ENCODE data around the gene NAGA.
"Not testable (repeated sequence)": the region's sequence is repeated elsewhere in the genome, so short reads cannot be mapped to it uniquely, and the experiment has no call there.

The NAGA gene

GRCh38 chr22:42074846-42075676 lies 4.4 kb upstream of the NAGA start:
- no peak for DNase-seq

- peak; percentile 21 for DNase-seq
Measured at GRCh38 chr22:42074132-42074811, 3.7 kb upstream of the NAGA start, which contains the start of gene PHETA2. Gene PHETA2 (plus strand): TSS chr22:42074248. CDS start chr22:42077294, 3,046 bp downstream.

- no peak for DNase-seq
Measured at GRCh38 chr22:42073621-42074041, 3.0 kb upstream of the NAGA start.

- no peak for DNase-seq
Measured at GRCh38 chr22:42072606-42073330, 2.2 kb upstream of the NAGA start.

- not testable (repeated sequence) for DNase-seq
Measured at GRCh38 chr22:42071508-42071907, 896 bp upstream of the NAGA start.

- no peak for DNase-seq
Measured at GRCh38 chr22:42069801-42070516, 653 bp downstream of the NAGA start.

GRCh38 chr22:42068291-42068690 lies 2.3 kb downstream of the NAGA start:
- no peak for DNase-seq

GRCh38 chr22:42067671-42068251 lies 2.9 kb downstream of the NAGA start:
- no peak for DNase-seq

- DNase-seq = no peak
Measured at GRCh38 chr22:42066937-42067336, 3.7 kb downstream of the NAGA start.

- DNase-seq = no peak
Measured at GRCh38 chr22:42066126-42066761, 4.4 kb downstream of the NAGA start.

- no peak for DNase-seq
Measured at GRCh38 chr22:42065438-42066125, 5.0 kb downstream of the NAGA start.

- no peak for DNase-seq
Measured at GRCh38 chr22:42064629-42065028, 6.0 kb downstream of the NAGA start.

- no peak for DNase-seq
Measured at GRCh38 chr22:42062506-42063170, 8.0 kb downstream of the NAGA start.

- DNase-seq = no peak
Measured at GRCh38 chr22:42061041-42061440, 9.6 kb downstream of the NAGA start.

- DNase-seq = no peak
Measured at GRCh38 chr22:42060489-42060888, 10.1 kb downstream of the NAGA start.

- DNase-seq = no peak
Measured at GRCh38 chr22:42056757-42057511, 13.7 kb downstream of the NAGA start.

- DNase-seq = no peak
Measured at GRCh38 chr22:42052765-42053164, 17.8 kb downstream of the NAGA start.

- no peak for DNase-seq
Measured at GRCh38 chr22:42050641-42051180, 19.9 kb downstream of the NAGA start.

GRCh38 chr22:42041784-42042183 lies 28.8 kb downstream of the NAGA start:
- DNase-seq = no peak

GRCh38 chr22:42039271-42039670 lies 31.3 kb downstream of the NAGA start:
- DNase-seq = no peak
